GM21619 (cell line): ENCODE results near the gene MMP17.
A peak's percentile ranks its signal among the peaks of the same experiment; 100 is the strongest.

Experiments used
- ATAC-seq: cut with Tn5 transposase; IDR thresholded peaks from one replicate; pipeline ENCODE4 v1.9.1; 2021; ENCODE audit not compliant: unreplicated experiment

Gene MMP17

DNA sequence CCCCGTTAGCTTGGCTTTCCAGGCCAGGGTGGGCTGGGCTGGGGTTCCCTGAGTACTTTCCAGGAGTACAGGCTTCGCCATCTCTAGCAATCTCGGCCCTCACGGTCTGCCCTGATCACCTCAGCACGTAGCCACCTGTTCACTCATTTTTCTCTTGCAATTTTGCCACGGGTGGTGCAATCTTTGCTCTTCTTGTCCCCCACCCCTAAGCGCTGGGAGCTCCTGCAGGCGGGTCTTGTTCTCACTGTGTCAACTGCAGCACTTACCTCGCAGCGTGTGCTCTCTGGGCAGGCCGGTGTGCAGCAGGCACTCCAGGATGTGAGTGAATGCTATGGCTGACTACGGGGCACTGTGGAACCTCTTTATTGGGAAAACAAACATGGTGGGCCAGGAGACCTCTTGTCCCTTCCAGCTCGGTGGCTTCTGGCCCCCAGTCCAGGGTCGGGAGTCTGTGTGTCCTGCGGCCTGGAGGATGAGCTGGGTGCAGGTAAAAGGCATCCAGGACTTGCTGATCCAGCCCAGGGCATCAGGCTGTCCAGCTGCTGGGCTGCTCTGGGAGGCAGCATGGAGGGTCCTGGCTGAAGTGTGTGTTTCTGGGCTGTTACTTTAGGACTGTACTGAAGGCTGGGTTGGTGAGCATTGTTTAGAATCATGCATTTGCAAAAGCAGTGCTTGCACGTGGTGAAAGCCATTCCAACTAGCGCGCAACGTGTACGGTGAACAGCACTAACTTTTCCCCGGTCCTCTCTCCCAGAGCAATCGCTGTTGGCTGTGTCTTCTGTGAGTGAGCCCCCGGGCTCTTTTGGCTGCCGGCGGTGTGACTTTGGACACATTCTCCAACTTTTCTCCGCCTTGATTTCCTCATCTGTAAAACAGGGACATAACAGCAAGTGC, 64.8 kb downstream of the MMP17 start:
- ATAC-seq: no peak

DNA sequence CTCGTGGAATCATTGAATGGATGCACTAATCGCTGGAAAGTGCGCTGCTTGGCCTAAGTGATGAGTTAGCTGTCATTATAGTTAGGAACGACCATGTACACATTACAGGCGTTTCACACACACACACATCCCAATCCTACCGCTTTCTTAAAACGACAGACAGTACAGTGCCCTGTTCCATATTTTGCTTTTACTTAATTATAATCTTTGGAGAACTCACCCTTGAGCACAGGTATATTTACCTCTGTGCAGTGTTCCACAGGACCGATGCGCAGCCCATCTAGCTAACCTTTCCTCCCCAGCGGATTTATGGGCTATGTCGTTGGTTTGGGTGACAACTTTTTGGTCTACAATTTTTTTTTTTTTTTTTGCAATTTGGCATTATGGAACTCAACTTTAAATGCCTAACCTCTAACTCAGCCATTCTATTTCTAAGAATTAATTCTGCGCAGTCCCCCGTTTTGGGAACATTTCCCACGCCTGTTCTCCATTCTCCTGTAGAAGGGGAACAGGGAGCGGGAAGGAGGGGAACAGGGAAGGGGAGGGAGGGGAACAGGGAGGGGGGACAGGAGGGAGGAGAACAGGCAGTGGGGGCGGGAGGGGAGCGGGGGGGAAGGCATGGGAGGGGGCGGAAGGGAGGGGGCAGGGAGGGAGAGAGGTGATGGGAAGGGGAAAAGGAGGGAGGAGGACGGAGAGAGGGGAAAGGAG, 65.6 kb downstream of the MMP17 start:
- ATAC-seq: no peak

- peak; percentile 76 for ATAC-seq
Observed at GRCh38 chr12:131894313-131894860, 66.2 kb downstream of the MMP17 start, which contains the start of gene ULK1. ULK1 (plus strand) TSS chr12:131894622; CDS start chr12:131895002, 380 bp downstream.

GRCh38 chr12:131894981-131895639, 66.9 kb downstream of the MMP17 start:
- no peak for ATAC-seq

DNA sequence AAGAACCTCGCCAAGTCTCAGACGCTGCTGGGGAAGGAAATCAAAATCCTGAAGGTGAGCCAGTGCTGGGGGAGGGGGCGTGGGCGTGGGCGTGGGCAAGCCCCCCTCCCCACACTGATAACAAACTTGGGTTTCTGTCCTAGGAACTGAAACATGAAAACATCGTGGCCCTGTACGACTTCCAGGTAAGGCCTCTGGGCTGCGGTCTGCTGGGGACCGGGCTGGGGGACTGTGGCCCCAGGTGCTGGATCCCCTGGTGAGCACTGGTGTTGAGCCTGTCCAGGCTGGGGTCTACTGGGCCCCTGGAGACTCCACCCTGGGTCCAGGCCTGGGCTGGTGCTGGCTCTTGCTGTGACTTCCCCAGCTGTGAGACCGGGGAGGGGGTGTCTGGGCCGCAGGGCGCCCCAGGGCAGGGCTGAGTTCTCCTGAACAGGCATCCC, 67.5 kb downstream of the MMP17 start:
- ATAC-seq: peak; percentile 3

DNA sequence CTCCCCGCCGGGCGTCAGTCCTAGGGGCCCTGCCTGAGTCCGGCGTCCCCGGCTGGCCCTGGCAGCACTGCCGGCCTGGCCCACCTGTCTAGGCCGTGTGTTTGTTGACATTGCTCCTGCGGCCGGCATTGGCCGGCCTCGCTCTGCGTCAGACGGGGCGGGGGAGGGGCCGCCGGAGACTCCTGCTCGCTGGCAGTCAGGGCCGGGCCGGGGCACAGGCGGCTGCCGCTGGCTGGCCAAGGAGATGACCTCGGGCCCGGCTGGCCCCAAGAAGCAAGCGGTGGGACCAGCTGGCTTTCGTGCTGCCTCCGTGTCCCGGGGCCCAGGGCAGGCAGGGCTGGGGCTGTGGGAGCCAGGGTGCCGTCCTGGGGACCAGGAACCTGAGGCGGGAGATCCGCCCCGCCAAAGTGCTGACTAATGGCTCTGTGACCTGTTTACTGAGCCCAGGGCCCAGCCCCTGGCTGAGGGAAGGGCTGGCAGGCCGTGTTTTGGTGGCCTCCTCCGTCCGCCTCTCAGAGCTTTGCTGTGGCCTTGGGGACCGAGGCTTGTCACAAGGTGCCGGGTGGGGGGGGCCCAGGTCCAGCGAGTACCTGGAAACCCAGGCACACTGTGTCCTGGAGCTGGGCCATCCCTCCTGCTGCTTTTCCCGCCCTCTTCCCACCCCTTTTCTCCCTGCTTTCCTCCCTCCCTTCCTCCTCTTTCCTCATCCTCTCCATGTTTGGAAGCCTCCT, 68.1 kb downstream of the MMP17 start:
- peak; percentile 49 for ATAC-seq

GRCh38 chr12:131896811-131897270, 68.6 kb downstream of the MMP17 start:
- no peak for ATAC-seq

DNA sequence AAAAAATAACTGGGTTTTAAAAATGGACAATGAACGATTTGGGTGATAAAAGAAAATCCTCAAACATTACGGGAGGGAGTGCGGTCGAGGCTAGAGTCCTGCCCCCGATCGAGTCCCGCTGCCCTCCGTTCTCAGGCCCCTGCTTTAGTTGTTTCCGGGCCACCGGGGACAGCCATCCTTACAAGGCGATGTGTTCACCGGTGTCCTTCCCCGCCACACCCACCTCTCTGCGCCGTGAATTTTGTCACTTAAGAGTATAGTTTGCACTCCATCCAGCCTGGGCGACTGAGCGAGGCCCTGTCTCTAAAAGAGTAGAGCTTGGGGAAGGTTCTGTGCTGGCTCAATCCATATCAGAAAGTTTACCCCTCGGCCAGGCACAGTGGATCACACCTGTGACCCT, 69.1 kb downstream of the MMP17 start:
- no peak for ATAC-seq

GRCh38 chr12:131897875-131898274, 69.7 kb downstream of the MMP17 start:
- no peak for ATAC-seq

DNA sequence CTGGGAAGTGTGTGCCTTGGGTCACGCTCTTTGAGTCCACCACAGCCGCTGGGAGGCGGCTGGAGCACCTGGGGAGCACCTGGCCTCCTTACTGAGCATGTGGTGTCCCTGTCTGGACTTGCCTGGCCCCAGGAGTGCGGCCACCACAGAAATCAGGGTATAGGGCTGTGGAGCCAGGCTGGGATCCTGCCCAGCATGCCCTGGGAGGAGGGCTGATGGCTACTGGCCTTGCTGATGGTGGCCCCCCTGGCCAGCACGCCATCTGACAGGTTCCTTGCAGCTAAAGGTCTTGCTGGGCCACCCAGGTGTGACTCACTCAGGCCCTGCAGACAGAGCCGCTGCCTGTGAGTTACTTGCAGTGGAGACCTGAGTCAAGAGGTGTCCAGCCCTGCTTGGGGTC, 72.2 kb downstream of the MMP17 start:
- no peak for ATAC-seq
